Endodermal cell (in vitro differentiated cells): ENCODE data around the gene HOXB4. TPM values are rescaled to one million over a fixed set of nuclear protein-coding genes. Genes with fewer than 3 reads are reported as not detected.

Experiments used
- DNase-seq: peaks from one replicate; pipeline ENCODE4 v3.0.0-alpha.2; 2017
- H3K27ac ChIP-seq: 2 replicates; pipeline ENCODE4 v1.5.1; 2013; ENCODE audit warnings: mild to moderate bottlenecking, low read depth, low read length, moderate library complexity
- H3K27me3 ChIP-seq: 2 replicates; pipeline ENCODE4 v1.6.1; 2013; ENCODE audit warnings: mild to moderate bottlenecking, low read length, moderate library complexity; ENCODE audit not compliant: insufficient read depth, control insufficient read depth, poor library complexity, severe bottlenecking
- H3K36me3 ChIP-seq: 2 replicates; pipeline ENCODE4 v1.7.0; 2013; ENCODE audit warnings: mild to moderate bottlenecking, low read length, moderate library complexity; ENCODE audit not compliant: control insufficient read depth, insufficient read depth
- H3K4me1 ChIP-seq: one replicate; pipeline ENCODE4 v1.7.0; 2013; ENCODE audit warnings: low read length; ENCODE audit not compliant: control insufficient read depth, insufficient read depth
- H3K4me3 ChIP-seq: 2 replicates; pipeline ENCODE4 v1.5.1; 2013; ENCODE audit warnings: mild to moderate bottlenecking, low read length, moderate library complexity
- H3K9ac ChIP-seq: 2 replicates; pipeline ENCODE4 v1.6.1; 2013; ENCODE audit warnings: mild to moderate bottlenecking, low read length, moderate library complexity; ENCODE audit not compliant: poor library complexity, severe bottlenecking; ENCODE audit errors: extremely low read depth
- H3K9me3 ChIP-seq: 2 replicates; pipeline ENCODE4 v1.6.1; 2013; ENCODE audit warnings: mild to moderate bottlenecking, low read length, moderate library complexity; ENCODE audit not compliant: control insufficient read depth
- H3K27ac Mint-ChIP-seq: 2 replicates; pipeline ENCODE4 v1.8.0; 2020; ENCODE audit warnings: mixed read lengths
- H3K27me3 Mint-ChIP-seq: 2 replicates; pipeline ENCODE4 v1.8.0; 2021; ENCODE audit warnings: mild to moderate bottlenecking, mixed read lengths; ENCODE audit not compliant: insufficient read depth
- H3K36me3 Mint-ChIP-seq: 2 replicates; pipeline ENCODE4 v1.8.0; 2020; ENCODE audit warnings: low read depth, mixed read lengths
- H3K4me1 Mint-ChIP-seq: 2 replicates; pipeline ENCODE4 v1.8.0; 2020; ENCODE audit warnings: mixed read lengths
- H3K4me3 Mint-ChIP-seq: 2 replicates; pipeline ENCODE4 v1.8.0; 2020; ENCODE audit warnings: mild to moderate bottlenecking, moderate library complexity, mixed read lengths
- H3K9me3 Mint-ChIP-seq: 2 replicates; pipeline ENCODE4 v1.8.0; 2020; ENCODE audit warnings: mild to moderate bottlenecking, mixed read lengths
- CTCF ChIP-seq: fragments of 200-600 bp; sonication (generic); conservative IDR thresholded peaks from 2 replicates; pipeline ENCODE4 v1.5.0; 2021; ENCODE audit warnings: antibody characterized with exemption, mild to moderate bottlenecking
- WGBS, 2 experiments: methylation state at CpG; one replicate each; pipeline versions ENCODE4 v1.1.5 to v1.1.7; 2013; ENCODE audit warnings: missing lambda C conversion rate in 2 of 2, mixed read lengths in 1 of 2; ENCODE audit not compliant: insufficient coverage in 1 of 2, insufficient read length in 1 of 2; 5-methylcytosine and 5-hydroxymethylcytosine counted together
- total RNA-seq, 2 donors: library from RNA; stranded (reverse); fragmentation: NEBNext Ultra II Directional in 1 of 2; extraction: Animal tissue kit (Norgen Biotek cat#: 25700) in 1 of 2; gene quantifications; 2 replicates in 1 of 2; 3 replicates in 1 of 2; pipeline ENCODE4 v1.2.1, GENCODE V29; 2021

HOXB4 gene
- total RNA-seq, 2 donors from 2014 or later: not detected

- H3K9me3 Mint-ChIP-seq: no peaks in the 10 kb centered on the region
These were observed 1.3 kb upstream of the HOXB4 start for GRCh38 chr17:48579471-48579759.

GRCh38 chr17:48578616-48579470, 693 bp upstream of the HOXB4 start:
- Histone ChIP-seq H3K4me1 (peaks cover 3% of the 10 kb centered on the region), H3K27me3 (peaks cover 99% of the 10 kb centered on the region), H3K9ac (no peak overlapping the region), H3K36me3 (no peaks in the 10 kb centered on the region), H3K9me3 (no peaks in the 10 kb centered on the region), H3K4me3 (peak overlapping the region; percentile 72), H3K27ac (no peak overlapping the region)
- WGBS, 2 experiments: 4 to 5% methylated on average over 25 to 43 of the region's 43 CpGs
- H3K27me3 Mint-ChIP-seq: peaks cover 71% of the 10 kb centered on the region
- no peaks in the 10 kb centered on the region for H3K36me3 Mint-ChIP-seq
- peaks cover 5% of the 10 kb centered on the region for H3K4me1 Mint-ChIP-seq
- peak; percentile 71 for DNase-seq
- H3K4me3 Mint-ChIP-seq: peak overlapping the region; percentile 44
- H3K9me3 Mint-ChIP-seq: no peaks in the 10 kb centered on the region
- H3K27ac Mint-ChIP-seq: no peak overlapping the region
- no peak for TF ChIP-seq CTCF

More at GRCh38 chr17:48579471-48579759, 1.3 kb upstream of the HOXB4 start:
- peaks cover 99% of the 10 kb centered on the region for H3K27me3 ChIP-seq
- no peak overlapping the region for H3K9ac ChIP-seq
- H3K9me3 ChIP-seq: no peaks in the 10 kb centered on the region
- no peaks in the 10 kb centered on the region for H3K36me3 ChIP-seq
- Mint-ChIP-seq H3K4me3 (no peak overlapping the region), H3K27me3 (peaks cover 77% of the 10 kb centered on the region), H3K27ac (no peak overlapping the region), H3K36me3 (no peaks in the 10 kb centered on the region), H3K4me1 (peaks cover 5% of the 10 kb centered on the region)
- no peak overlapping the region for H3K27ac ChIP-seq
- no peak overlapping the region for H3K4me3 ChIP-seq
- WGBS, 2 experiments: 0 to 6% methylated on average over 2 to 6 of the region's 7 CpGs
- no peak for DNase-seq
- H3K4me1 ChIP-seq: peaks cover 3% of the 10 kb centered on the region
- no peak for TF ChIP-seq CTCF

DNA sequence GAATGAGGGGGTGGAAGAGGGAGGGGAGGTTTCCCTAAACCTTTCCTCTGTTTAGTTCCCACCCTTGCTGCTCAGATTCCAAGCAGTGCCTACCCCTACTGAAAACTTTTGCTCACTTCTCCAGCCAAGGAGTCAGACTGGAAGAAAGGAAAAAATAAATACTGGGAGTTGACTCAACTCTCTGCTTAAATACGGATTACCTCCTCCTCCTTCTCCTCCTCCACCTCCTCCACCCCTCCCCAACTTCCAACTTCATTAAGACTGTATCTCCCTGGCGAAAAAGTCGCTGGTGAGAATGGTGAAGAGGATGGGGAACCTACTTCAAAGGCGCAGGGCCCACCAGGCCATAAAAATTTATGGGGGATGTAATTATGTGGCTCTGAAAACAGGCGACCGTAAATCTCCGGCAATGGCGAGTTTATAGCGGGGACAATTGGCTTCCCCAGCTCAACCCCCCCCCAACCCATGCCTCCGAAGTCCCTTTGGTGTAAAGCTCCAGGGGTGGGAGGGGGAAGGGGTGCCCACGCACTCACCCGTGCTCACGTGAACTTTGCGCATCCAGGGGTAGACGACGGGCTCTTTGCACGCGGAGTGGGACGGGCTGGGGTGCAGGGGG, 712 bp downstream of the HOXB4 start:
- Histone ChIP-seq H3K27me3 (peaks cover 99% of the 10 kb centered on the region), H3K4me3 (no peak overlapping the region), H3K27ac (peak overlapping the region; percentile 36), H3K9me3 (no peaks in the 10 kb centered on the region), H3K36me3 (no peaks in the 10 kb centered on the region), H3K4me1 (peaks cover 3% of the 10 kb centered on the region), H3K9ac (no peak overlapping the region)
- Mint-ChIP-seq H3K27ac (no peak overlapping the region), H3K27me3 (peaks cover 57% of the 10 kb centered on the region), H3K4me1 (peaks cover 5% of the 10 kb centered on the region), H3K36me3 (no peaks in the 10 kb centered on the region), H3K4me3 (peak overlapping the region; percentile 38), H3K9me3 (no peaks in the 10 kb centered on the region)
- no peak for DNase-seq
- WGBS, 2 experiments: 0% methylated on average over 6 to 14 of the region's 19 CpGs
- TF ChIP-seq CTCF: no peak
